Neural progenitor cell (in vitro differentiated cells): ENCODE measurements around the gene PARP8. TPM values are rescaled to one million over a fixed set of nuclear protein-coding genes. Genes with fewer than 3 reads are reported as not detected.

Experiments used
- DNase-seq: peaks from one replicate; pipeline ENCODE4 v3.0.0-alpha.2; 2016; ENCODE audit warnings: low spot score
- H2AFZ ChIP-seq: fragments of 200-600 bp; sonication (generic); replicated peaks from 2 replicates; pipeline ENCODE4 v1.6.1; 2016; ENCODE audit warnings: antibody characterized with exemption
- H3F3A ChIP-seq: fragments of 200-600 bp; sonication (generic); 2 replicates; pipeline ENCODE4 v1.6.1; 2016; ENCODE audit warnings: antibody characterized with exemption, low read depth
- H3K27ac ChIP-seq: fragments of 200-600 bp; sonication (generic); 2 replicates; pipeline ENCODE4 v1.5.1; 2016; ENCODE audit warnings: mild to moderate bottlenecking
- H3K27me3 ChIP-seq: fragments of 200-600 bp; sonication (generic); 2 replicates; pipeline ENCODE4 v1.6.1; 2016; ENCODE audit warnings: mild to moderate bottlenecking, moderate library complexity
- H3K36me3 ChIP-seq: fragments of 200-600 bp; sonication (generic); 2 replicates; pipeline ENCODE4 v1.5.1; 2016
- H3K4me1 ChIP-seq: fragments of 200-600 bp; sonication (generic); 2 replicates; pipeline ENCODE4 v1.6.1; 2016; ENCODE audit warnings: mixed run types
- H3K4me2 ChIP-seq: fragments of 200-600 bp; sonication (generic); 2 replicates; pipeline ENCODE4 v1.6.1; 2016
- H3K4me3 ChIP-seq: fragments of 200-600 bp; sonication (generic); 2 replicates; pipeline ENCODE4 v1.5.1; 2016
- H3K79me2 ChIP-seq: fragments of 200-600 bp; sonication (generic); 2 replicates; pipeline ENCODE4 v1.6.1; 2016; ENCODE audit warnings: low read depth
- H3K9ac ChIP-seq: fragments of 200-600 bp; sonication (generic); 2 replicates; pipeline ENCODE4 v1.6.1; 2016
- H3K9me3 ChIP-seq: fragments of 200-600 bp; sonication (generic); 2 replicates; pipeline ENCODE4 v1.5.1; 2016; ENCODE audit warnings: low read depth
- H4K20me1 ChIP-seq: fragments of 200-600 bp; sonication (generic); 2 replicates; pipeline ENCODE4 v1.6.1; 2016; ENCODE audit warnings: low read depth
- H3K27ac Mint-ChIP-seq: 3 replicates; pipeline ENCODE4 v1.8.0; 2021; ENCODE audit warnings: mixed read lengths
- H3K27me3 Mint-ChIP-seq: 2 replicates; pipeline ENCODE4 v1.8.0; 2022; ENCODE audit warnings: low read depth, mild to moderate bottlenecking, inconsistent platforms, moderate library complexity, mixed read lengths; ENCODE audit not compliant: insufficient read depth
- H3K36me3 Mint-ChIP-seq: 3 replicates; pipeline ENCODE4 v1.8.0; 2021; ENCODE audit warnings: mixed read lengths
- H3K4me1 Mint-ChIP-seq: 3 replicates; pipeline ENCODE4 v1.8.0; 2021; ENCODE audit warnings: mixed read lengths
- H3K4me3 Mint-ChIP-seq: 3 replicates; pipeline ENCODE4 v1.8.0; 2021; ENCODE audit warnings: mild to moderate bottlenecking, moderate library complexity, mixed read lengths
- H3K9me3 Mint-ChIP-seq: 3 replicates; pipeline ENCODE4 v1.8.0; 2020; ENCODE audit warnings: mixed read lengths
- EZH2 ChIP-seq: fragments of 200-600 bp; sonication (generic); IDR thresholded peaks from 2 replicates; pipeline ENCODE4 v1.6.1; 2017; ENCODE audit warnings: antibody characterized with exemption, mild to moderate bottlenecking, moderate library complexity
- EZH2phosphoT487 ChIP-seq: fragments of 200-600 bp; sonication (generic); IDR thresholded peaks from 2 replicates; pipeline ENCODE4 v1.6.1; 2017; ENCODE audit warnings: antibody characterized with exemption
- total RNA-seq: library from RNA; depleted of rRNA; stranded (reverse); fragments of >200 nt; gene quantifications from 2 replicates; pipeline ENCODE4 v1.2.3, GENCODE V29; 2015; ENCODE audit warnings: low replicate concordance
- TF ChIP-seq, protein P1 (sequence below): fragments of 200-600 bp; sonication (generic); IDR thresholded peaks from 2 replicates; pipeline ENCODE4 v1.5.1; 2017; ENCODE audit warnings: antibody characterized with exemption, mild to moderate bottlenecking

Gene PARP8
- total RNA-seq, 1 donor from 2014 or later = 38.9 TPM

DNA sequence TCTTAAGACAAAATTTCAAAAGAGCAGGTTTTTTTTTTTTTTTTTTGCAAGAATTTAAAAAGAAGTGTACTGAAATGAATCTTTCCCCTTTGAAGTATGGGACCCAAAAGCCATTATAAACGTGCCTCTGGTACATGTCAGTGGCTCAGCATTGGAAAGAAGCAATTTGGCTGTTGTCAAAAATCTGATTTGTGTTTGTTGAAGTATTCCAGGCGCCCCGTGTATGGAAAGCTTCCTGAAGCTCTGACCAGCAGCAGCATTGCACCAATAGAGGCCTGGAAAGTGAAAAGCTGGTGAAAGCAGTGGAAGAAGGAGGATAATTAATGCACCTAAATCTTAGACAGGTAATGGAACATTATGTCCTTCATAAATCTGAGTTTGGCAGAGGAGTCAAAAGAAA is 215.0 kb downstream of the PARP8 start:
- no peak overlapping the region for H3K27ac Mint-ChIP-seq
- TF ChIP-seq EZH2 = no peak
- no peak for TF ChIP-seq EZH2phosphoT487
- TF ChIP-seq, protein P1, sequence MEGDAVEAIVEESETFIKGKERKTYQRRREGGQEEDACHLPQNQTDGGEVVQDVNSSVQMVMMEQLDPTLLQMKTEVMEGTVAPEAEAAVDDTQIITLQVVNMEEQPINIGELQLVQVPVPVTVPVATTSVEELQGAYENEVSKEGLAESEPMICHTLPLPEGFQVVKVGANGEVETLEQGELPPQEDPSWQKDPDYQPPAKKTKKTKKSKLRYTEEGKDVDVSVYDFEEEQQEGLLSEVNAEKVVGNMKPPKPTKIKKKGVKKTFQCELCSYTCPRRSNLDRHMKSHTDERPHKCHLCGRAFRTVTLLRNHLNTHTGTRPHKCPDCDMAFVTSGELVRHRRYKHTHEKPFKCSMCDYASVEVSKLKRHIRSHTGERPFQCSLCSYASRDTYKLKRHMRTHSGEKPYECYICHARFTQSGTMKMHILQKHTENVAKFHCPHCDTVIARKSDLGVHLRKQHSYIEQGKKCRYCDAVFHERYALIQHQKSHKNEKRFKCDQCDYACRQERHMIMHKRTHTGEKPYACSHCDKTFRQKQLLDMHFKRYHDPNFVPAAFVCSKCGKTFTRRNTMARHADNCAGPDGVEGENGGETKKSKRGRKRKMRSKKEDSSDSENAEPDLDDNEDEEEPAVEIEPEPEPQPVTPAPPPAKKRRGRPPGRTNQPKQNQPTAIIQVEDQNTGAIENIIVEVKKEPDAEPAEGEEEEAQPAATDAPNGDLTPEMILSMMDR = no peak
- H3K36me3 ChIP-seq = no peaks in the 10 kb centered on the region
- H3K9me3 Mint-ChIP-seq = no peaks in the 10 kb centered on the region
- H4K20me1 ChIP-seq = no peaks in the 10 kb centered on the region
- no peaks in the 10 kb centered on the region for H3K4me1 Mint-ChIP-seq
- no peak overlapping the region for H3K4me2 ChIP-seq
- peaks cover 5% of the 10 kb centered on the region for H3K27me3 Mint-ChIP-seq
- H3K27ac ChIP-seq = no peak overlapping the region
- DNase-seq = no peak
- no peak overlapping the region for H2AFZ ChIP-seq
- no peaks in the 10 kb centered on the region for H3K27me3 ChIP-seq
- H3K4me1 ChIP-seq = no peaks in the 10 kb centered on the region
- H3K4me3 Mint-ChIP-seq = no peak overlapping the region
- H3K79me2 ChIP-seq = no peaks in the 10 kb centered on the region
- H3K4me3 ChIP-seq = no peak overlapping the region
- H3K9me3 ChIP-seq = no peaks in the 10 kb centered on the region
- H3F3A ChIP-seq = no peaks in the 10 kb centered on the region
- H3K36me3 Mint-ChIP-seq = no peaks in the 10 kb centered on the region
- H3K9ac ChIP-seq = no peak overlapping the region

DNA sequence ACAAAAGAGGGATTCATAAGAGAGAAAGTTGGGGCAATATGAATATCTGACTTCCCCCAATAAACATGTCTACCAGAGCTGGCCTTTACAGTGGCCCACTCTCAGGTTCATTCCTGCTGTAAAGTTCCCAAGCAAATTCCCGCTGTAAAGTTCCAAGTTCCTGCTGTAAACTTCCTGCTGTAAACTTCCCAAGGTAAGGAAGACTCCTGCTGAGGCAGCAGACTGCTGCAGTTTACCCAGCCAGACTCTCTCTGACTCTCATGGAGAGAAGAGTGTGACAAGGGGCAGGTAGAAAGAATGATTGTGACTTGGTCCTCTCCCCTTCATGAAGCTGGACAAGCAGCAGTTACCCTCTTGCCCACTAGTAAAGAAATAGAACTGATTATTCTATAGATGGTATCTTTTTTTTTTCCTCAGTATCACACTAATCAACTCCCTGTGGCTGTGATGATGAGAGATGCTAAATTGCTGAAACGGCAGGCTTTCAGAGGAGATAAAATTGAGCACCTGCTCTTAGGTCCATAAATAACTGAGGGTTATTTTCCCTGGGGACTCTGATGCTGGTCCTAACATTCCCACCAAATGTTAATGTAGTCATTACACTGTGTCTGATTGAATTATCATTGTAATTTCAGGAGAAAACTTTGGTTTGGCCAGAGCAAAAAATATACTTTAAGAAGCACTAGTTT is 220.4 kb downstream of the PARP8 start:
- H3K36me3 Mint-ChIP-seq = no peaks in the 10 kb centered on the region
- no peak overlapping the region for H3K4me2 ChIP-seq
- H3K27ac Mint-ChIP-seq = no peak overlapping the region

DNA sequence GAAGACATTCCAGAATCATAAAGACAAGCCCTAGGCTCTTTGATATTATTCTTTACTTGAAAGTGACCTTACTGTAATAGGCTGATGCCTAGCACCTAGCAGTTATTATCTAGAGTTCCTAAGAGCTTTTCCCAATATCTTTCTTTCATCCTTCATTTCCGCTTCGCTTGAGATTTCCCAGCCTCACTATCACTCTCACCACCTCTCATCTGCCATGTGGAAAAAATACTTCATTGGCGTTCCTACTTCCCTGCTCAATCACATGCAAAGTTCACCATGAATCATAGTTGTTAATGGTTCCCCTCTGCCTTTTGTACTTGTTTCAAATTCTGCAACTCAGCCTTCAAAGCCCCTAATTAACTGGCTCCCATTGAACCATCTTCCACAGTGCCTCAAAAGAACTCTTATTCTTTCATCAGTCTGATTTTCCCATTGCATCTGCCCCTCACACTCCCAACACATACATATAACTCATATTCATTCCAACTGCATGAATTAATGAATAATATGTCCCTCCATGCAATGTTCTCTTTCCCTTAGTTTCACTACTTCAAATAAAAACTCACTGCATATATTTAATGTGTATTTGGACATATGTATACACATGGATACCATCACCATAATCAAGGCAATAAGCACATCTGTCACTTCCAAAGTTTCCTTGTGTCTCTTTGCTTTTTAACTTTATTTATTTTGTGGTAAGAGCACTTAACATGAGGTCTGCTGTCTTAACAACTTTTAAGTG is 221.6 kb downstream of the PARP8 start:
- Histone ChIP-seq H3F3A (no peaks in the 10 kb centered on the region), H3K4me1 (no peaks in the 10 kb centered on the region), H3K79me2 (no peaks in the 10 kb centered on the region), H3K9ac (no peak overlapping the region), H3K4me3 (no peak overlapping the region), H3K36me3 (no peaks in the 10 kb centered on the region), H3K27me3 (no peaks in the 10 kb centered on the region), H3K27ac (no peak overlapping the region), H3K9me3 (no peaks in the 10 kb centered on the region), H2AFZ (no peak overlapping the region), H4K20me1 (no peaks in the 10 kb centered on the region), H3K4me2 (no peak overlapping the region)
- H3K4me3 Mint-ChIP-seq = no peak overlapping the region
- no peak overlapping the region for H3K27ac Mint-ChIP-seq
- no peaks in the 10 kb centered on the region for H3K4me1 Mint-ChIP-seq
- H3K36me3 Mint-ChIP-seq = no peaks in the 10 kb centered on the region
- H3K9me3 Mint-ChIP-seq = peaks cover 2% of the 10 kb centered on the region
- TF ChIP-seq, protein P1 = no peak
- no peak for TF ChIP-seq EZH2
- no peak for TF ChIP-seq EZH2phosphoT487
- DNase-seq = no peak
- peaks cover under 1% of the 10 kb centered on the region for H3K27me3 Mint-ChIP-seq

More for the DNA sequence above, 220.4 kb downstream of the PARP8 start:
- Histone ChIP-seq H3K9me3 (no peaks in the 10 kb centered on the region), H3K27ac (no peak overlapping the region), H3K9ac (no peak overlapping the region), H3F3A (no peaks in the 10 kb centered on the region), H3K4me3 (no peak overlapping the region), H3K4me1 (no peaks in the 10 kb centered on the region), H2AFZ (no peak overlapping the region), H3K36me3 (no peaks in the 10 kb centered on the region), H3K27me3 (no peaks in the 10 kb centered on the region), H3K79me2 (no peaks in the 10 kb centered on the region), H4K20me1 (no peaks in the 10 kb centered on the region)
- DNase-seq = no peak
- H3K4me3 Mint-ChIP-seq = no peak overlapping the region
- H3K4me1 Mint-ChIP-seq = no peaks in the 10 kb centered on the region
- no peak for TF ChIP-seq EZH2
- TF ChIP-seq, protein P1 = no peak
- no peak for TF ChIP-seq EZH2phosphoT487
- peaks cover 2% of the 10 kb centered on the region for H3K9me3 Mint-ChIP-seq
- H3K27me3 Mint-ChIP-seq = peaks cover 2% of the 10 kb centered on the region
